Psoas muscle (tissue), 8 donors: ENCODE results near the gene DMBT1. TPM values are rescaled to one million over a fixed set of nuclear protein-coding genes. Genes with fewer than 3 reads are reported as not detected.

Experiments used
- ATAC-seq, 4 donors: fragments of 200-7000 bp; cut with Tn5 transposase; one replicate each; pipeline ENCODE4 v1.9.1; 2020; ENCODE audit warnings: moderate library complexity in 3 of 4, mild to moderate bottlenecking in 2 of 4
- DNase-seq, 2 donors: peaks; one replicate each; pipeline ENCODE4 v3.0.0-alpha.2; 2020
- H3K27ac ChIP-seq: fragments of 200-600 bp; one replicate; pipeline ENCODE4 v1.8.0; 2022
- H3K27me3 ChIP-seq, 3 donors: fragments of 200-600 bp in 1 of 3; one replicate each; pipeline versions ENCODE4 v1.6.1 to v1.8.0; 2013 to 2022; ENCODE audit warnings: low read length in 2 of 3, mild to moderate bottlenecking in 2 of 3, moderate library complexity in 1 of 3; ENCODE audit not compliant: insufficient read depth in 3 of 3
- H3K36me3 ChIP-seq, 2 donors: fragments of 200-600 bp in 1 of 2; one replicate each; pipeline versions ENCODE4 v1.6.1 to v1.8.0; 2013 to 2022; ENCODE audit warnings: low read depth in 1 of 2, mild to moderate bottlenecking in 1 of 2, moderate library complexity in 1 of 2; ENCODE audit not compliant: insufficient read depth in 1 of 2
- H3K4me1 ChIP-seq: fragments of 200-600 bp; one replicate; pipeline ENCODE4 v1.8.0; 2022
- H3K4me3 ChIP-seq: fragments of 200-600 bp; one replicate; pipeline ENCODE4 v1.8.0; 2022; ENCODE audit warnings: mild to moderate bottlenecking
- H3K9me3 ChIP-seq: fragments of 200-600 bp; one replicate; pipeline ENCODE4 v1.8.0; 2022
- CTCF ChIP-seq: fragments of 200-600 bp; IDR thresholded peaks from one replicate; pipeline ENCODE4 v1.8.0; 2022; ENCODE audit warnings: antibody characterized with exemption
- WGBS, 3 donors: extraction: QIAGEN DNeasy Blood & Tissue Kit; methylation state at CpG; one replicate each; pipeline versions ENCODE4 v1.1.6 to v1.1.7; 2013; 5-methylcytosine and 5-hydroxymethylcytosine counted together
- intact Hi-C, 2 donors: fragments of 100-400 bp; cut with DNase I; formaldehyde crosslinking; loops; one replicate each; pipeline versions ENCODE4 v1.11.0 to v1.14.2; 2022
- polyA plus RNA-seq, 3 donors: library from polyadenylated mRNA; stranded (reverse); fragments of 200-250 nt; gene quantifications; one replicate each; pipeline ENCODE4 v1.2.3, GENCODE V29; 2013
- total RNA-seq, 4 donors: library from RNA; stranded (reverse); fragmentation: NEBNext Ultra II Directional in 2 of 4; extraction: Animal tissue kit (Norgen Biotek cat#: 25700) in 2 of 4; gene quantifications; one replicate each; pipeline versions ENCODE4 v1.2.1 to v1.2.4, GENCODE V29; 2021 to 2023
- donor health status: healthy with polysubstance abuse.
- donor health status: DM: no; HTN: no; CAD: no; lungs with moderate emphysema.
- donor health status: Bipolar disorder and iron deficiency.
- donor health status: healthy.
- donor health status: DM: yes; HTN: yes; CAD: no.
- donor health status: DM: no; HTN: no; CAD: no.
- donor health status: DM: no; HTN: no; CAD: no.
- donor health status: DM: yes; HTN: yes; CAD: no.

Gene DMBT1
- total and polyA plus RNA-seq, 7 donors: 0.03 to 0.43 (median 0.19) TPM

GRCh38 chr10:122531939-122532338 lies 28.6 kb upstream of the DMBT1 start:
- no peaks in the 10 kb centered on the region for H3K36me3 ChIP-seq
- no peak overlapping the region for H3K27ac ChIP-seq
- ATAC-seq (no peak), DNase-seq (no peak)
- no peaks in the 10 kb centered on the region for H3K4me1 ChIP-seq
- intact Hi-C loops: no loop called here
- WGBS, 3 donors: 31 to 62% (median 43%) methylated on average over 3 of the region's 3 CpGs
- H3K27me3 ChIP-seq: peaks cover 0 to 2% (median 0%) of the 10 kb centered on the region in 3 donors
- no peak overlapping the region for H3K4me3 ChIP-seq
- no peaks in the 10 kb centered on the region for H3K9me3 ChIP-seq
- no peak for TF ChIP-seq CTCF

- ATAC-seq: no peak
These were observed 27.8 kb upstream of the DMBT1 start for GRCh38 chr10:122532601-122533296.

GRCh38 chr10:122537545-122537944 lies 23.0 kb upstream of the DMBT1 start:
- 91 to 97% (median 91%) methylated on average over 2 of the region's 2 CpGs for WGBS, 3 donors
- no peak for ATAC-seq
- intact Hi-C loops: no loop called here

More at GRCh38 chr10:122532601-122533296, 27.8 kb upstream of the DMBT1 start:
- H3K4me1 ChIP-seq: no peaks in the 10 kb centered on the region
- intact Hi-C loops: no loop called here
- no peaks in the 10 kb centered on the region for H3K36me3 ChIP-seq
- H3K27ac ChIP-seq: no peak overlapping the region
- H3K4me3 ChIP-seq: no peak overlapping the region
- peaks cover 5% of the 10 kb centered on the region for H3K9me3 ChIP-seq
- no peak for DNase-seq
- 91 to 94% (median 93%) methylated on average over 6 of the region's 6 CpGs for WGBS, 3 donors
- peaks cover 0 to 2% (median 0%) of the 10 kb centered on the region in 3 donors for H3K27me3 ChIP-seq
- TF ChIP-seq CTCF: no peak

GRCh38 chr10:122541541-122542002 lies 19.0 kb upstream of the DMBT1 start:
- ATAC-seq (no peak), DNase-seq (no peak)
- Histone ChIP-seq H3K27ac (no peak overlapping the region), H3K4me3 (no peak overlapping the region), H3K36me3 (no peaks in the 10 kb centered on the region), H3K9me3 (peaks cover 5% of the 10 kb centered on the region), H3K4me1 (no peaks in the 10 kb centered on the region), H3K27me3 (no peaks in the 10 kb centered on the region)
- intact Hi-C loops: no loop called here
- 54 to 66% (median 56%) methylated on average over 4 of the region's 4 CpGs for WGBS, 3 donors
- TF ChIP-seq CTCF: no peak

More at GRCh38 chr10:122537545-122537944, 23.0 kb upstream of the DMBT1 start:
- H3K27ac ChIP-seq: no peak overlapping the region
- no peak overlapping the region for H3K4me3 ChIP-seq
- no peaks in the 10 kb centered on the region for H3K27me3 ChIP-seq
- TF ChIP-seq CTCF: no peak
- H3K9me3 ChIP-seq: peaks cover 5% of the 10 kb centered on the region
- H3K36me3 ChIP-seq: no peaks in the 10 kb centered on the region
- no peaks in the 10 kb centered on the region for H3K4me1 ChIP-seq
- no peak for DNase-seq
